Naive thymus-derived CD4-positive, alpha-beta T cell (primary cell): Measurements from ENCODE around the gene WNT7B. TPM values are rescaled to one million over a fixed set of nuclear protein-coding genes. Genes with fewer than 3 reads are reported as not detected.

Experiments used
- ATAC-seq: fragments of 150-1000 bp; cut with Tn5 transposase; 2 replicates; pipeline ENCODE4 v1.10.0; 2021; ENCODE audit warnings: mild to moderate bottlenecking, moderate library complexity
- CTCF ChIA-PET: fragments of 350-600 bp; sonication (Branson Sonifier 250); formaldehyde crosslinking; loops from one replicate; lab custom pipeline; 2021; ENCODE audit warnings: antibody characterized with exemption; lab: Charles Lee
- POLR2A ChIA-PET: fragments of 350-600 bp; sonication (Branson Sonifier 250); formaldehyde crosslinking; loops from one replicate; lab custom pipeline; 2021; ENCODE audit warnings: antibody characterized with exemption, inconsistent platforms; lab: Charles Lee
- DNase-seq, 9 donors: peaks; one replicate each; pipeline versions ENCODE4 v3.0.0 to v3.0.0-alpha.2; 2020 to 2022; ENCODE audit warnings: mixed read lengths in 1 of 9
- H3K27ac ChIP-seq: one replicate; pipeline ENCODE4 v1.7.0; 2013; ENCODE audit warnings: mild to moderate bottlenecking, low read depth, low read length, moderate library complexity
- H3K27me3 ChIP-seq, 2 donors: one replicate each; pipeline ENCODE4 v1.7.0; 2013; ENCODE audit warnings: low read length in 2 of 2, mild to moderate bottlenecking in 2 of 2, moderate library complexity in 2 of 2; ENCODE audit not compliant: control insufficient read depth in 2 of 2, insufficient read depth in 2 of 2
- H3K36me3 ChIP-seq, 3 experiments: 1 replicate in 2 of 3; 2 replicates in 1 of 3; pipeline ENCODE4 v1.7.0; 2013; ENCODE audit warnings: low read length in 3 of 3, mild to moderate bottlenecking in 3 of 3, moderate library complexity in 1 of 3; ENCODE audit not compliant: insufficient read depth in 3 of 3, control insufficient read depth in 2 of 3
- H3K4me1 ChIP-seq, 2 donors: one replicate each; pipeline ENCODE4 v1.7.0; 2013; ENCODE audit warnings: low read length in 2 of 2, mild to moderate bottlenecking in 2 of 2, moderate library complexity in 1 of 2; ENCODE audit not compliant: control insufficient read depth in 2 of 2, insufficient read depth in 2 of 2
- H3K4me3 ChIP-seq: 2 replicates; pipeline ENCODE4 v1.7.0; 2013; ENCODE audit warnings: mild to moderate bottlenecking, low read length
- H3K9me3 ChIP-seq, 3 experiments: 1 replicate in 2 of 3; 2 replicates in 1 of 3; pipeline ENCODE4 v1.7.0; 2013; ENCODE audit warnings: low read length in 3 of 3; ENCODE audit not compliant: control insufficient read depth in 2 of 3
- H3K27ac Mint-ChIP-seq, 9 donors: one replicate each; pipeline ENCODE4 v1.8.0; 2020 to 2022; ENCODE audit warnings: mixed read lengths in 9 of 9, mild to moderate bottlenecking in 8 of 9, moderate library complexity in 5 of 9, inconsistent platforms in 2 of 9
- H3K27me3 Mint-ChIP-seq, 5 donors: one replicate each; pipeline ENCODE4 v1.8.0; 2021 to 2022; ENCODE audit warnings: mixed read lengths in 5 of 5, mild to moderate bottlenecking in 1 of 5
- H3K36me3 Mint-ChIP-seq, 5 donors: one replicate each; pipeline ENCODE4 v1.8.0; 2020 to 2022; ENCODE audit warnings: mixed read lengths in 5 of 5, mild to moderate bottlenecking in 3 of 5, inconsistent platforms in 1 of 5
- H3K4me1 Mint-ChIP-seq, 7 donors: one replicate each; pipeline ENCODE4 v1.8.0; 2020 to 2022; ENCODE audit warnings: mixed read lengths in 7 of 7, mild to moderate bottlenecking in 3 of 7, inconsistent platforms in 1 of 7
- H3K4me3 Mint-ChIP-seq, 10 donors: one replicate each; pipeline ENCODE4 v1.8.0; 2020 to 2022; ENCODE audit warnings: mild to moderate bottlenecking in 10 of 10, mixed read lengths in 10 of 10, moderate library complexity in 6 of 10, inconsistent platforms in 2 of 10
- H3K9me3 Mint-ChIP-seq, 11 donors: one replicate each; pipeline ENCODE4 v1.8.0; 2020 to 2022; ENCODE audit warnings: mixed read lengths in 11 of 11, mild to moderate bottlenecking in 4 of 11, inconsistent platforms in 1 of 11, moderate library complexity in 1 of 11
- intact Hi-C, 2 donors: fragments of 100-400 bp; cut with micrococcal nuclease; formaldehyde crosslinking; loops; one replicate each; pipeline ENCODE4 v1.15.1; 2023
- polyA plus RNA-seq, 2 donors: library from polyadenylated mRNA; unstranded; fragments of 300-500 nt; fragmentation: Illumina TruSeq; gene quantifications; one replicate each; pipeline ENCODE4 v1.2.3, GENCODE V29; 2021
- total RNA-seq, 6 experiments: library from RNA in 5 of 6; stranded (reverse) in 5 of 6; gene quantifications; 1 replicate in 5 of 6; 2 replicates in 1 of 6; pipeline ENCODE4 v1.2.3 and lab custom pipeline; 2021 to 2026

Gene WNT7B
- total and polyA plus RNA-seq, 7 experiments from 2014 or later, result not detected

- no peak for DNase-seq
- Histone ChIP-seq H3K4me1 (no peaks in the 10 kb centered on the region), H3K9me3 (no peaks in the 10 kb centered on the region), H3K36me3 (no peaks in the 10 kb centered on the region), H3K27ac (no peak overlapping the region), H3K27me3 (peaks cover 0 to 4% of the 10 kb centered on the region in 2 donors), H3K4me3 (no peak overlapping the region)
- no peak overlapping the region for H3K4me3 Mint-ChIP-seq
- ChIA-PET CTCF (no interaction called here), POLR2A (interaction anchor here (1.3 kb wide), 1 partner anchor 10 kb away, joined by 4 read pairs; no protein-coding TSS in a partner anchor)
- intact Hi-C loops, result no loop called here
- no peak for ATAC-seq
- peaks cover 4 to 7% (median 6%) of the 10 kb centered on the region in 7 donors for H3K4me1 Mint-ChIP-seq
- H3K36me3 Mint-ChIP-seq, result peaks cover 0 to 12% (median 0%) of the 10 kb centered on the region in 5 donors
- H3K27ac Mint-ChIP-seq, result no peak overlapping the region
- peaks cover 27 to 48% (median 35%) of the 10 kb centered on the region in 5 donors for H3K27me3 Mint-ChIP-seq
- peaks cover 0 to 6% (median 0%) of the 10 kb centered on the region in 11 donors for H3K9me3 Mint-ChIP-seq
Observed at GRCh38 chr22:46022881-46023512, 46.0 kb upstream of the WNT7B start.

DNA sequence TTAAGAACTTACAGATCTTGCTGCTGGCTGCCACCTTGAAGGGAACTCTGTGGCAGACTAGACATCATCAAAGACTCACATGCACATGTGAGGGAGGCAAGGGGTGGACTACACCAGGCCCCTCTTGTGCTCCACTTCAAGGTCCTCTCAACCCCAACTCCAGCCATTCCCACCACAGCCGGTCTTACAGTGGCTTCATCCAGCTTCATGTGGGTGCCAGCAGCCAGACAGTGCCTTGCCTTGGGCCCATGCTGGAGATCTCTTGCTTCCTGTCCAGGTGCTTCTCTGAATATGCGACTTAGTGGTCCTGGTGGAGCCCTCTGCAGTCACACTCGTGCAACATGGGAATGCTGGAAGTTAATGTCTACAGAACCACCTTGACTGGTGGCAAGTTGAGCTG, 44.6 kb upstream of the WNT7B start:
- Histone ChIP-seq H3K9me3 (no peaks in the 10 kb centered on the region), H3K27ac (no peak overlapping the region), H3K36me3 (no peaks in the 10 kb centered on the region), H3K27me3 (no peaks in the 10 kb centered on the region), H3K4me3 (no peak overlapping the region), H3K4me1 (no peaks in the 10 kb centered on the region)
- Mint-ChIP-seq H3K4me1 (peaks cover under 1 to 2% (median under 1%) of the 10 kb centered on the region in 7 donors), H3K9me3 (peaks cover 0 to 4% (median 0%) of the 10 kb centered on the region in 11 donors), H3K36me3 (peaks cover 0 to 9% (median 0%) of the 10 kb centered on the region in 5 donors), H3K27me3 (peaks cover 19 to 43% (median 28%) of the 10 kb centered on the region in 5 donors), H3K27ac (no peak overlapping the region), H3K4me3 (no peak overlapping the region)
- intact Hi-C loops, result no loop called here
- ATAC-seq, result no peak
- ChIA-PET POLR2A (interaction anchor here (1.3 kb wide), 1 partner anchor 8 kb away, joined by 4 read pairs; no protein-coding TSS in a partner anchor), CTCF (interaction anchor here (1.1 kb wide), 2 partner anchors 15 to 26 kb away, joined by 3 to 4 read pairs; no protein-coding TSS in a partner anchor)
- DNase-seq, result no peak

GRCh38 chr22:46019351-46019750, 42.4 kb upstream of the WNT7B start:
- no peak for ATAC-seq
- peaks cover 2 to 20% (median 5%) of the 10 kb centered on the region in 5 donors for H3K27me3 Mint-ChIP-seq
- DNase-seq, result no peak
- no peaks in the 10 kb centered on the region for H3K36me3 Mint-ChIP-seq
- H3K9me3 ChIP-seq, result no peaks in the 10 kb centered on the region
- no peaks in the 10 kb centered on the region for H3K36me3 ChIP-seq
- H3K27me3 ChIP-seq, result no peaks in the 10 kb centered on the region
- H3K27ac Mint-ChIP-seq, result peak overlapping the region in 1 of 9 donors; percentile 50
- CTCF ChIA-PET, result interaction anchor here (0.7 to 1.2 kb wide), 2 partner anchors 23 to 95 kb away, joined by 3 to 4 read pairs; no protein-coding TSS in a partner anchor
- intact Hi-C loops, result no loop called here
- H3K4me1 Mint-ChIP-seq, result peaks cover 0 to 2% (median 0%) of the 10 kb centered on the region in 7 donors
- no peak overlapping the region for H3K27ac ChIP-seq
- H3K4me1 ChIP-seq, result no peaks in the 10 kb centered on the region
- no peak overlapping the region for H3K4me3 Mint-ChIP-seq
- POLR2A ChIA-PET, result interaction anchor here (0.7 kb wide), 1 partner anchor 17 kb away, joined by 3 read pairs; no protein-coding TSS in a partner anchor
- no peak overlapping the region for H3K4me3 ChIP-seq
- no peaks in the 10 kb centered on the region for H3K9me3 Mint-ChIP-seq

DNA sequence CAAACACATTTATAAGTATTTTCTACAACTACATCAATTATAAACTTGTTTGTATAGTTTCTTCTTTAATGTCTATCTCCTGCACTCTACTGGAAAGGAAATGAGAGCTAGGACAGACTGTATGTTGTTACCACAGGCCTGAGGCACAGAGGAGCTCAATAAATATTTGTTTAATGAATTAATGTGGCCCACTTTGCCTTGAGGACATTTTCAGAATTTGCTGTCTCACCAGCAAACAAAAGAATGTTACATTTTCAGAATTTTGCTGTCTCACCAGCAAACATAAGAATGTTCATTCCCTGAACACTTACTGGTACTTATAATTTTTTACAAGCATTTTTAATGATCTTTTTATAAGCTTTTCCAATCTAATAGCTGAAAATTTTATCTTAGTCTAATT, 41.9 kb upstream of the WNT7B start:
- Mint-ChIP-seq H3K9me3 (no peaks in the 10 kb centered on the region), H3K27me3 (peaks cover 0 to 18% (median 4%) of the 10 kb centered on the region in 5 donors), H3K4me3 (no peak overlapping the region), H3K27ac (no peak overlapping the region), H3K36me3 (no peaks in the 10 kb centered on the region), H3K4me1 (peaks cover 0 to 6% (median 0%) of the 10 kb centered on the region in 7 donors)
- Histone ChIP-seq H3K9me3 (no peaks in the 10 kb centered on the region), H3K4me3 (no peak overlapping the region), H3K36me3 (no peaks in the 10 kb centered on the region), H3K4me1 (no peaks in the 10 kb centered on the region), H3K27me3 (no peaks in the 10 kb centered on the region), H3K27ac (no peak overlapping the region)
- DNase-seq (no peak), ATAC-seq (no peak)
- CTCF ChIA-PET, result interaction anchor here (0.7 to 1.2 kb wide), 2 partner anchors 23 to 95 kb away, joined by 3 to 4 read pairs; no protein-coding TSS in a partner anchor
- intact Hi-C loops, result no loop called here
- POLR2A ChIA-PET, result interaction anchor here (0.7 kb wide), 1 partner anchor 18 kb away, joined by 3 read pairs; no protein-coding TSS in a partner anchor

DNA sequence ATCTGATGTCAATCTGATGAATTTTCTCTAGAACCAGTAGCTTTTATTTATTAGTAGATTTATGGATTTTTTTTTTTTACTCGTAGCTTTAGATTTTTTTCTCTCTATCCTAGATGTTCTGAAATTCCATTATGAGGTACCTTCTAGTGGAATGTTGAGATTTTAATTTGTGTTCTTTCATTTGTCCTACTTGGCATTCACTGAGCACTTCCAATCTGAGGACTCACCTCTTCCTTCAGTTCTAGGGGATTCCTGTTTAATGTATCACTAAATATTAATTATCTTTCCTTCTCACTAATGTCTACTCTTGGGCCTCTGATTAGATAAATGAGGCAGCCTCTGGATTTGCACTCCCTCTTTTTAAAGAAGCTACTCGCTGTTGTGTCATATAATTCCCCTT, 40.2 kb upstream of the WNT7B start:
- peak overlapping the region in 1 of 9 donors; percentile 9 for H3K27ac Mint-ChIP-seq
- peaks cover 0 to 13% (median 4%) of the 10 kb centered on the region in 7 donors for H3K4me1 Mint-ChIP-seq
- Histone ChIP-seq H3K36me3 (no peaks in the 10 kb centered on the region), H3K4me1 (peaks cover 3 to 5% of the 10 kb centered on the region in 2 donors), H3K4me3 (no peak overlapping the region), H3K27me3 (no peaks in the 10 kb centered on the region), H3K9me3 (no peaks in the 10 kb centered on the region), H3K27ac (no peak overlapping the region)
- intact Hi-C loops, result no loop called here
- ChIA-PET POLR2A (interaction anchor here (0.9 to 1.8 kb wide), 3 partner anchors 17 to 20 kb away, joined by 3 to 5 read pairs (median 4); no protein-coding TSS in a partner anchor), CTCF (interaction anchor here (0.8 to 1.0 kb wide), 2 partner anchors 11 to 100 kb away, joined by 3 read pairs; no protein-coding TSS in a partner anchor)
- no peak for DNase-seq
- ATAC-seq, result no peak
- H3K9me3 Mint-ChIP-seq, result no peaks in the 10 kb centered on the region
- no peaks in the 10 kb centered on the region for H3K36me3 Mint-ChIP-seq
- H3K27me3 Mint-ChIP-seq, result peaks cover 0 to 15% (median 0%) of the 10 kb centered on the region in 5 donors
- no peak overlapping the region for H3K4me3 Mint-ChIP-seq

GRCh38 chr22:46013460-46014416, 36.8 kb upstream of the WNT7B start:
- H3K4me3 ChIP-seq, result peak overlapping the region; percentile 78
- H3K27ac ChIP-seq, result peak overlapping the region; percentile 80
- peaks cover 0 to 14% (median 0%) of the 10 kb centered on the region in 3 experiments for H3K9me3 ChIP-seq
- H3K4me1 ChIP-seq, result peaks cover 3 to 5% of the 10 kb centered on the region in 2 donors
- Mint-ChIP-seq H3K27me3 (peaks cover 0 to 5% (median 0%) of the 10 kb centered on the region in 5 donors), H3K27ac (peak overlapping the region; percentile 79 to 94 (median 87)), H3K9me3 (peaks cover 0 to 12% (median 4%) of the 10 kb centered on the region in 11 donors), H3K4me1 (peaks cover 0 to 13% (median 4%) of the 10 kb centered on the region in 7 donors), H3K36me3 (peaks cover 0 to 2% (median 0%) of the 10 kb centered on the region in 5 donors), H3K4me3 (peak overlapping the region; percentile 83 to 91 (median 89))
- ATAC-seq, result peak; percentile 91
- POLR2A ChIA-PET, result interaction anchor here (0.7 to 4.1 kb wide), 16 partner anchors 9 to 850 kb away, joined by 3 to 60 read pairs (median 4); partner anchors contain the start of gene NUP50
- intact Hi-C loops, result loop anchor here (1.0 to 5.0 kb wide), 8 partner anchors 22 to 299 kb away; partner anchors contain the start of genes CDPF1 (in 1 of the 2) and GTSE1 (in 1 of the 2)
- CTCF ChIA-PET, result interaction anchor here (0.6 to 5.8 kb wide), 13 partner anchors 8 to 282 kb away, joined by 3 to 39 read pairs (median 6); partner anchors contain the start of gene GTSE1
- no peaks in the 10 kb centered on the region for H3K36me3 ChIP-seq
- no peaks in the 10 kb centered on the region for H3K27me3 ChIP-seq
- peak; percentile 53 to 88 (median 66) for DNase-seq
